CD4-positive, alpha-beta T cell treated with Interleukin-12 subunit alpha and Interleukin-12 subunit beta, for 1 hour (primary cell): ENCODE data around the gene MAPK14.
"Not testable (repeated sequence)": the region's sequence is repeated elsewhere in the genome, so short reads cannot be mapped to it uniquely, and the experiment has no call there.

ENCODE experiments used
- DNase-seq: peaks from one replicate; pipeline ENCODE4 v3.0.0-alpha.2; 2020

MAPK14 gene

DNA sequence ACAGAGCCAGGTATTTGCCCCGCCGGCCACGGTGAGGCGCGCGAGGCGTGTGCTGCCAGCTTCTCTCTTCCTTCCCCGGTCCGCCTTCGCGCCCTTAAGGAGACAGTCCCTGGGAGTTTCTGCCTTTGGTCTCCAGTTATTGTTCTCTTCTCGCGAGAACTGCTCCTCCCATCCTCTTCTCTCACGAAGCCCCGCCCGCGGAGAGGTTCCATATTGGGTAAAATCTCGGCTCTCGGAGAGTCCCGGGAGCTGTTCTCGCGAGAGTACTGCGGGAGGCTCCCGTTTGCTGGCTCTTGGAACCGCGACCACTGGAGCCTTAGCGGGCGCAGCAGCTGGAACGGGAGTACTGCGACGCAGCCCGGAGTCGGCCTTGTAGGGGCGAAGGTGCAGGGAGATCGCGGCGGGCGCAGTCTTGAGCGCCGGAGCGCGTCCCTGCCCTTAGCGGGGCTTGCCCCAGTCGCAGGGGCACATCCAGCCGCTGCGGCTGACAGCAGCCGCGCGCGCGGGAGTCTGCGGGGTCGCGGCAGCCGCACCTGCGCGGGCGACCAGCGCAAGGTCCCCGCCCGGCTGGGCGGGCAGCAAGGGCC is at the start of gene MAPK14:
Gene MAPK14 (plus strand): TSS at position 308 of the 587 bp plus-strand sequence. CDS start 350 bp downstream, outside the sequence.
- peak; percentile 100 for DNase-seq

DNA sequence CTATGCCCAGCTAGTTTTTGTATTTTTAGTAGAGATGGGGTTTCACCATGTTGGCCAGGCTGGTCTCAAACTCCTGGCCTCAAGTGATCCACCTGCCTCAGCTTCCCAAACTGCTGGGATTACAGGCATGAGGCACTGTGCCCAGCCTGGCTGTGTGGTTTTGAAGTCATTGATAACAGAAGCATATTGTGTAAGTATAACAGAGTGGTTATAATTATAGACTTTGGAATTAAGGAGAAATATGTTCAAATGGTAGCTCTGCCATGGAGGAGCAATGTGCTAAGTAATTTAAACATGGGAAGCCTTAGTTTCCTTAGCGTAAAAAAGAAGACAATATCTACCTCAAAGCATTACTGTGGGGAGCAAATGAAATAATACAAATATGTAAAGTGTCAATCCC is 47.5 kb upstream of the MAPK14 start:
- not testable (repeated sequence) for DNase-seq

DNA sequence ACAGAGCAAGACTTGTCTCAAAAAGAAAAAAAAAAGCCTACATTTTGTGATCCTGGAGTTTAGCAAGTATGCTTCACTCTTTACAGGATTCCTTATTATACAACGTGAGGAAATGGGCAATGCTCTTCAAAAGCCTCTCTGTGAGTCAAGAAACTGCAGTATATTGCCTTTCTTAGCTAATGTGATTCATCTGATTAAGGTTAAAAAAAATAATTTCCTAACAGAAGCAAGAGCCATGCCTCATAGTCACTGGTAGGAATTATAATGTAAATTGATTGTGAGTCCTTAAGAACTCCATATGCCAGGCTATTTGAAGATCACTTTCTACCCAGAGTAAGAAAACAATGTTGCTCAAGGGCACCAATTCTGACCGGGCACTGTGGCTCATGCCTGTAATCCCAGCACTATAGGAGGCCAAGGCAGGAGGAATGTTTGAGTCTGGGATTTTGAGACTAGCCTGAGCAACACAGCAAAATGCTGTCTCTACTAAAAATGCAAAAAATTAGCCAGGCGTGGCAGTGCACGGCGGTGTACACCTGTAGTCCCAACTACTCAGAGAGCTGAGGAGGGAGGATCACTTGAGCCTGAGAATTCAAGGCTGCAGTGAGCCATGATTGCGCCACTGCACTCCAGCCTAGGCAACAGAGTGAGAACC is 46.5 kb upstream of the MAPK14 start:
- no peak for DNase-seq

DNA sequence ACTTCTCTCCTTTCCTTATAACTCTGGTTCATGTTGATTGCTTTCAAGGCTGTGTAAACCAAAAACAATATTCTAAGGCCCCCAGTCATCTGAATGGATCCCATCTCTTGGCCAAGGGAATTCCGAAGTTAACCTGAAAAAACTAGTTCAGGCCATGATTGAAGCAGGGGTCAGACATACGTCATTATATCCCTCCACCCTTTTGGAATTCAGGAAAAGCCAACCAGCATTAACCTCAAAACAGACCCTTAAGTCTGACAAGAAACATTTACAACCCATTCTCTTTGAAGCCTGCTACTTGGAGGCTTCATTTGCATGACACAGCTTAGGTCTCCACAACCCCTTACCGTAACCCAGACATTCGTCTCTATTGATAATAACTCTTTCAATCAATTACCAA is 42.9 kb upstream of the MAPK14 start:
- DNase-seq = no peak

DNA sequence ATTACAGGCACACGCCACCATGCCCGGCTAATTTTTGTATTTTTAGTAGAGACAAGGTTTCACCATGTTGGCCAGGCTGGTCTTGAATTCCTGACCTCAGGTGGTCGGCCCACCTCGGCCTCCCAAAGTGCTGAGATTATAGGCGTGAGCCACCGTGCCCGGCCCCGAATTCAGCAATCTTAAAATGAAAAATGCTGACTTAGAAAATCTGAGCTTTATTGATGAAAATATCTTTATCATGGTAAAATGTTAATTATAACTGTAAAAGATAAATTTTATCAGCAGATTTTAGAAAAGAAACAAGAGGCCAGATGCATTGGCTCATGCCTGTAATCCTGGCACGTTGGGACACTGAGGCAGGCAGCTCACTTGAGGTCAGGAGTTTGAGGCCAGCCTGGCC is 39.6 kb upstream of the MAPK14 start:
- DNase-seq = not testable (repeated sequence)

DNA sequence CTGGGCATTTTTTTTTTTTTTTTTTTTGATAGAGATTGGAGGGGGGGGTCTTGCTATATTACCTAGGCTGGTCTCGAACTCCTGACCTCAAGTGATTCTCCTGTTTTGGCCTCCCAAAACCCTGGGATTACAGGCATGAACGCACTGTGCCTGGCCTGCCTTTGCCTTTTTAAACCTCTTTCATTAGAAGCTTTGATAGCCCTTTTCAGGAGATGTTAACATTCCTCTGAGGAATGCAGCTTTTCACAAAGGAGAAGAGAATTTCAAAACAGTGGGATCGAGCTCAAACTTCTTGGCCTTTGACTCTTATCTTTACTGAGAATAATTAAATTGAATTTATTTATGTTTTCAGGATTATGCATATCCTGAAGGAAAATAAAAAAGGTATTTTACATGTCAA is 34.5 kb upstream of the MAPK14 start:
- no peak for DNase-seq

DNA sequence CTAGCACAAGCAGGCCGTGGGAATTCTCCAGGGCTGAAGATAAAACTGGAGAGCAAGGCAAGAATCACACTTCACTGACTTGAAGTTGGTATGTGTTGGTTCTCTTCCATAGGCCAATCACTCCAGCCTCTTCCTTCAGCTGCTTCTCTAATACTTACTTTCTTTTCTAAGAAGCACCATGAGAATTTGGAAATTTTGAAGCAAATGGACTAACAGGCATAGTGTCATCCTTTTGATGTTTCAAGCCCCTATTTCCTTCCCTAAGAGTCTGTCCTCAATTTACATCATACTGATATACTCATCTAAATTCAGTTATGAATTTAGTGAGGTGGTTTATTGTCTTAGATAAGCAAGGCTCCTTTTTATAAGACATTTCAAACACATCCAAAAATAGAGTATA is 27.2 kb upstream of the MAPK14 start:
- no peak for DNase-seq

DNA sequence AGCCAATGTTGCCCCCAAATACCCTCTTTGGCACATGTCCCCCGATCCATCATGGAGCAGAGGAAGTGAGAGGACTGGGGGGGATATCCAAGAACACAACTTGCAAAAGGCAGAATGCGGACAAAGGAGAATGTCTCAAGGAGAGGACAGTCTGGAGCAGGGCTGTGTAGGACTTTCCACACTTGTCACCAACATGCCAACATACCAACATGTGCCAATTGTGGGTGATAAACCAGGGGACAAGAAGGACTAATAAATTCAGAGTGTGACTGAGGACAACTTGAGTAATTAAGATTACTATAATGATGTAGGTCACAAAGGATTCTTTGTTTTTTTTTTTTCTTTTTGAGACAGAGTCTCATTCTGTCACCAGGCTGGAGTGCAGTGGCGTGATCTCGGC is 11.9 kb upstream of the MAPK14 start:
- DNase-seq = no peak

DNA sequence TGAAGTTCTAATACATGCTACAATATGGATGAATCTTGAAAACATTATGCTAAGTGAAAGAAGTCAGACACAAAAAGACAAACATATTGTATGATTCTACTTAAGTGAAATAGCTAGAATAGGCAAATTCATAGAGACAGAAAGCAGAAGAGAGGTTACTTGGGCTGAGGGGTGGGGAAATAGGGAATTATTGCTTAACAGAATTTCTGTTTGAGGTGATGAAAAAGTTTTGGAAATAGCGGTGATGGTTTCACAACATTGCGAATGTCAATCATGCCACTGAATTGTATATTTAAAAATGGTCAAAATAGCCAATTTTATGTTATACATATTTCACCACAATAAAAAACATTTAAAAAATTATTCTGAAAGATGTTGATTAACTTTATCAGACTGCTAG is 9.3 kb upstream of the MAPK14 start:
- no peak for DNase-seq

DNA sequence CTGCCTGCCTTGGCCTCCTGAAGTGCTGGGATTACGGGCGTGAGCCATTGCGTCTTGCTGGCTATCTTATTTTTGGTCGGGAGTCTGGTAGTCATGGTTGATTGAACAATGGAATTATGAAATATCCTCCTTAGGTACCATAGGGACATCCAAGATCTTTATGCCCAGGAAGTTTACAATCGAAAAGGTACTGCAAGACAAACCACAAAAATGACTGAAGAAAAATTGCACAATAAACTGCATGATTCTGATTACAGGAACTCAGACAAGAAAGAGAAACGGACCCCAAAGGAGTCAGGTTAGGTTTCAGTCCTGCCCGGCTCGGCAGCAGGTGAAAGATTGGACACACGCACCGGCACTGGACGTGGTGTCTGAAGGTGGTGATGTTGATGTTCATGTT is 8.4 kb upstream of the MAPK14 start:
- DNase-seq = no peak

DNA sequence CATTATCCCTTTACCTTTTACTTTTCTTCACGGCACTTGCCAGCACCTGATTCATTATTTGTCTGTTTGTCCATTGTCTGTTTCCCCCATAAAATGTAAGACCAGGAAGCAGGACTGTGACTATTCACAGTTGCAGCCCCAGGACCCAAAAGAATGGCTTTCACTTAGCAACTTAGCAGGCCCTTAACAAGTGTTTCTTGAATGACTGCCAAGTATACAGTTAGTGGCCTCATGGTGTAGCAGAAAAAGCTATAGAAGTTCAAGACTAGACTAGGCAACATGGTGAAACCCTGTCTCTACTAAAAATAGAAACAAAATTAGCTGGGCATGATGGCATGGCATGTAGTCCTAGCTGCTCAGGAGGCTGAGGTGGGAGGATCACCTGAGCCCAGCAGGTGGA is 7.5 kb upstream of the MAPK14 start:
- no peak for DNase-seq

DNA sequence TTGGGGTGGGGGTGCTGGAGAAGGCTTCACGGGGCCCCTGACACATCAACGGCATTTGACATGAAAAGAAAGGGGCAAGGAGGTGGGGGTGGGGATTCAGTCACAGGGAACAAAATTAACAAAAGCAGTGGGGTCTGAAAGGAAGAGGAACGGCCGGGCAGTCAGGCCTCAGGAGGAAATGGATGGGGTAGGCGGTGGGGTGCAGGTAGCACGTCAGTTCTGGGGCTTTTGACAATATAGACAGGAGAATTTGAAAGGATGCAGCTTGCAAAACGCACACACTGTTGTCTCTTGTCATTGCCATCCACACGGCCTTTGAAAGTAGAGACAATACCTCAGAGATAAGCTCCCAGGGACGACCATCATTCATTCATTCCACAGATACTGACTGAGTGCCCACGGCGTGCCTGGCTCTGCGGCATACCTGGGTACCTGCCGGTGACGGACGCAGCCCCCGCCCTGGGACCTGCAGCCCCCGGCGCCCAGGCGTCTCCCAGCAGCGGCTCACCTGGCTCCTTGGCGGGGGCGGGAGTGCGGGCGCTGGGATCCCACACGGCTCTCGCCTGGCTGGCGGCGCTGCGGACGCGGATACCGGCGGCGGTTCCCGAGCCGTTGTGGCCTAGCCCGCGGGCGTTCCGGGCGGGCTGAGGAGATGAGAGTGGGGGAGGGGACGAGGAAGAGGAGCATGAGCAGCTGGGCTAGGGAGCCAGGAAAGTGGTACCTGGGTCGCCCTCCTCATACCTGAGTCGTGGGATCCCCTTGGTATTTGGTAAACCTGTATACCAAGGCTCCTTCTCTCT is 3.4 kb upstream of the MAPK14 start, which contains the start of gene SLC26A8:
Gene SLC26A8 (minus strand): TSS at position 646 of the 800 bp plus-strand sequence. CDS start 4,934 bp downstream, outside the sequence.
- DNase-seq = no peak

DNA sequence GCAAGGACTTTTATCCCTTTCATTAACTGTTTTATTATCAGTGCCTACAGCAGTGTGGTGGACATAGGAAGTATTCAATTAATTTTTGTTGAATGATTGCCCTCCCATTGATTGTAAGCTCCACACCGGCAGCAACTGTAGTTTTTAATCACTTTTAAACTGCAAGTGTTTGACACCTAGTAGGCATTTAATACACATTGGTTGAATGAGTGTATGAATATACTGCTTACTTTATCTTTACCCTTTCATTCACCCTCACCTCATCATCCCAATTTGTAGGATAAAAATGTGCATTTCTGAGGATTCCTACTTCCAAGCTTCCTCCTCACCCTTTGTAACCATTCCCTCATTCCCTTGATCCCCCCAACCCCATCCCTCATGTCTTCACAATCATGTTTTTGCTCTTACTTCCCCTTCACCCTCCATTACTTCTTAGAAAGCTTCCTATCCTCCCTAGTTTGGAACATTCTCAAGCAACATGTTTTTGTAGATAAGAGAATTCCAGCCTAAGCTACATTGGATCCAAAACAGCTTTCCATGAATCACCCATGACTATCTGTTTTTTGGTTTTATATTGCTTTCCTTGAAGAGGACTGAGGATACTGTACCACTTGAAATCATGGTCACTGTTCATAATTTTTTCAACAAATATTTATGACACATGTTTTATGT is 2.2 kb upstream of the MAPK14 start:
- no peak for DNase-seq

DNA sequence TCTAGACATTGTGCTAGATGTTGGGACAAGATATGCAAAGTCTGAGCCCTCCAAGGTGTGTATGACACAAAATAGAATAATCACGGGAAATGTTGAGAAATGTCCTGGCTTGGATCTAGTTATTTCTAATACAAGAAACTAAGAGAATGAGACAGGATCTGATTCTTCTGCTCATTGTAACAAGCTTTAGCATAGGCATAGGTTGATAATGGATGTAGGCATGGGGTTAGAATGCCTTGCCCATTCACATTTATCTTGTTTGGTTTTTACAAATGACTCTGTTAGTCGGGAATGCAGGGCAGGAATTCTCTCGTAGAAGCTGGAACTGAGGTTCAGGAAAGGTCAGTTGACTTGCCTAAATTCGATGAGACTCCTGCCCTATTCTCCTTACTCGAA is 1.7 kb upstream of the MAPK14 start:
- DNase-seq = no peak

DNA sequence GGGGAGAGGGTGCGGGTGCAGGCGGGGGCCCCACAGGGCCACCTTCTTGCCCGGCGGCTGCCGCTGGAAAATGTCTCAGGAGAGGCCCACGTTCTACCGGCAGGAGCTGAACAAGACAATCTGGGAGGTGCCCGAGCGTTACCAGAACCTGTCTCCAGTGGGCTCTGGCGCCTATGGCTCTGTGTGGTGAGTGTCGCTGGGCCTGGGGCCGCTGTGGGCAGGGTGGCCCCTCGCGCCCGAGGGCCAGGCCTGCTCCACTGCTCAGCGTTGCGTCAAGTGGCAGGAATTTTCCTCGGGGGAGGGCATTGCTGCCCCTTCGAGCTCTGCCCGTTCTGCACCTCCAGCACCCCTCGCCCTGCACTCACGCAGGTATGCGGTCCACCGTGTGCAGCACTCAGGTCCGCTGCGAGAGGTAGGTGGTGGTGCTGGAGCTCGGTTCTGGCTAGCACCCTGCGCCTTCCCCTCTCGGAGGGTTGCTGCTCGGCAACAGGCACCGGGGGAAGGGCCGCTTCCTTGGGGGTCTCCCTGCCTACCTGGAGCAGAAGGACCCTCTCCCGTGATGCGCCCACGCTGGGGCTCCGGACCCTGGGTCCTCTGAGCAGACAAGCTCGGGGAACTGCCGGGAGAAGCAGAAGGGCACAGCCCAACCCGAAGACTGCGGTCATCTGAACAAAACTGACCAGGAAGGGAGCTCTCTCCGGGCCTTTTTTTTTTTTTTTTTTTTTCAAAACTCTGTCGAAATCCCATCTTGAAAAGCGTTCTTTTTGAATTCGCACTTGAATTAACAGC is 674 bp downstream of the MAPK14 start:
- DNase-seq = peak; percentile 43

DNA sequence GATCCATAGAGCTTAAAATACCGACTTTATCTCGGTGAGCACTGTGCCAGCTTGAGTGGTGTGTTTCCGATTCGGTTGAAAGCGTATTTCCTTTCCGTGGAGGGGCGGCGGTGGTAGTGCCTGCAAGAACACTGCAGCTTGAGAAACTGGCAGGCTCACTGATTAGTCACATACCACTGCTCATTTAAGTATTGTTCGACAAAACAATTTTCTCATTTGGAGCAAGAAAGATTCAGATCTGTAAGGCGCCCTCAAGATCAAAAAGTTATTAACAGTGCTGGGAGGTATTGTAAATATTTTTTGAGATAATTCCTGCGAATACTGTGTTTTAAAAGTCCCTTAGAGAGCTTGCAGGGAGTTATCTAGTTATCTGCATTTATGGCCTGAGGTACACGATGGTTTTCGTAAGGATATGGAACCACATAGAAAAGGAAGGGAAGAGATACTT is 1.3 kb downstream of the MAPK14 start:
- DNase-seq = peak; percentile 73

DNA sequence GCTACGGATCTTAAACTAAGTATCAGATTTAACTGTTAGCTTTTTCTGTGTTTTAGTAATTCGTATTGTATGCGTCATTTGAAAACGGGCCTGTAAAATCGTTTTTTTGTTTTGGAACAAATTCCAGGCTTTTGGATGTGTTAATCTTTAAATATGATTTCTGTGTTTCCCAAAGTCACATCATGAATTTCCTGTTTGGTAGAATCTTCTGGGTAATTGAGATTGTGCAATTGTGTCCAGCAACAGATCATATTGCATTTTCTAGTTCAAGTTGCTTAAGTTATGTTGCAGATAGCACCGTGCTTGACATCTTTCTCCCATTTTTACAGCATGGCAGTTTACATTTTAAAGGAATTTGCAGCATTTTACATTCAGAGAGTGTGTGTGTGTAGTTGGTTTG is 1.9 kb downstream of the MAPK14 start:
- DNase-seq = no peak

DNA sequence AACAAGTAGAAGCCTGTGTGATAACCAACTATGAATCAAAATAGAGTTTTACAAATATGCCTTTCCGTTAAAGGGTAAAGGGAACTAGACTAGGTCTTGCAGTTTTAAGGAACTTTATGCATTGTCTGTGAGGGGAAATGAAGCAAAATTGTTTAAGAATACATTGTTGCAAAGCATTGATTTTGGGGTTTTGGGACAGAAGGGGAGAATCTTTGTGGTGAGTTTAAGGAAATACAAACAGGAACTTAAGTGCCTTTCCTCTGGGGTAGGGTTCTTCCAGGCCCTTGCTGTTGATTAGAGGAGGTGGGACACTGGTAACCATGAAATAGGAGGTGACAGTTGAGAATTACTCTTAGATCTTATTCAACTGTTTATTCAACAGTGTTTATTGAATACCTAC is 4.7 kb downstream of the MAPK14 start:
- DNase-seq = no peak

DNA sequence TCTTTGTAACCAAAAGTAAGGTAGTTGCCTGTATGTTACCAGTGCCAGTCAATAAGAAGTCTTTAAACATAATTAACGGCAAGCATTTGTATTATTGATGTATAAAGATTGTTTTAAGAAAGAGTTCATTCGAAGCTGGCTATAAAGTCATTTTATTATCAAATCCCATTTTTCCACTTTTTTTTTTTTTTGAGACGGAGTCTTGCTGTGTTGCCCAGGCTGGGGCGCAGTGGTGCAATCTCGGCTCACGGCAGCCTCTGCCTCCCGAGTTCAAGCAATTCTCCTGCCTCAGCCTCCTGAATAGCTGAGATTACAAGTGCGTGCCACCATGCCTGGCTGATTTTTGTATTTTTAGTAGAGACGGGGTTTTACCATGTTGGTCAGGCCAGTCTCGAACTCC is 5.5 kb downstream of the MAPK14 start:
- DNase-seq = not testable (repeated sequence)

DNA sequence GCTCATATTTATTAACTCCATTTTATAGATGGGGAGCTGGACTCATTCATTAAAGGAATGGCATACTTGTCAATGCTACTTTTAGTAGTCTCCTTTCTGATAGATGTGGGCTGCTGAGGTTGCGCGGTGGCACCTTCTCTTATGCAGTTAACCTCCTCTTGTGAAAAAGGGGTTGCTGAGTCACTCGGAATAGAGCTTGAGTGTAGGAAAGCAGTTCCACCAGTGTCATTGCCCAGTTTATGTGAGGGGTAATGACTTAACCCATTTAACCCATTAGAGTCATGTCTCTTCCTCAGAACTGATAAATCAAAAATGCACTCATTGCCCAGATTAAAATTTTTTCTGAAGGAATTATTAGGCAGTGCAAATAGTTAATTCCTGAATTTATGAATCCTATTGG is 6.3 kb downstream of the MAPK14 start:
- DNase-seq = no peak

DNA sequence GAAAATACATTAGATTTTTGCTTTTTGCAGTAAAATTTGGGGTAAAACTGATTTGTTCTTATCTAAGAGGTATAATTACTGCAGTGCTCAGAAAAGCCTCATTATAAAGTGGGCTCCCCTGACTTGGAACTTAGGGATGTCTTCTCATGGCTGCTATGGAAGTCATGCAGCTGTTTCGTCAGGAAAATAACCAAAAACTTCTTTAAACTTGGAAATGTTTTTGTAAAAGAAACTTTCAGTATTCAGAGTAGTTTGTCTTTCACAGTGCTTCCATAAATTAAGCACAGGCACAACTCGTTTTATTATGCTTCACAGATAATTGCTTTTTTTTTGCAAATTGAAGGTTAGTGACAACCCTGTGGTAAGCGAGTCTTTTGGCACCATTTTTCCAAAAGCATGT is 6.8 kb downstream of the MAPK14 start:
- no peak for DNase-seq

DNA sequence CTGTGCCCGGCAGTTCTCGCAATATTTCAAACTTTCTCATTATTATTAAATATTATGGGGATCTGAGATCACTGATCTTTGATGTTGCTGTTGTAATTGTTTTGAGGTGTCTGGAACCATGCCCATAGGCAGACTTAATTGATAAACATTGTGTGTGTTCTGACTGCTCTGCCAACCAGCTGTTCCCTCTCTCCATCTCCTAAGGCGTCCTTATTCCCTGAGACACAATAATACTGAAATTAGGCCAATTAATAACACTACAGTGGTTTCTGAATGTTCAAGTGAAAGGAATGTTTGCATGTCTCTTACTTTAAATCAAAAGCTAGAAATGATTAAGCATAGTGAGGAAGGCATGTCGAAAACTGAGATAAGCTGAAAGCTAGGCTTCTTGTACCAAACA is 7.6 kb downstream of the MAPK14 start:
- DNase-seq = no peak
